Nephron (organoid): ENCODE data around the gene LINGO3.
A peak's percentile ranks its signal among the peaks of the same experiment; 100 is the strongest.

Experiments
- H3K27ac Mint-ChIP-seq, 3 experiments: 2 replicates each; pipeline ENCODE4 v1.8.0; 2020; ENCODE audit warnings: mixed read lengths in 3 of 3, mild to moderate bottlenecking in 2 of 3, moderate library complexity in 1 of 3
- H3K27me3 Mint-ChIP-seq: 2 replicates; pipeline ENCODE4 v1.8.0; 2021; ENCODE audit warnings: low read depth, mild to moderate bottlenecking, moderate library complexity, mixed read lengths
- H3K36me3 Mint-ChIP-seq: 2 replicates; pipeline ENCODE4 v1.8.0; 2020; ENCODE audit warnings: low read depth, mixed read lengths
- H3K4me1 Mint-ChIP-seq: 2 replicates; pipeline ENCODE4 v1.8.0; 2020; ENCODE audit warnings: mixed read lengths
- H3K4me3 Mint-ChIP-seq, 3 experiments: 2 replicates each; pipeline ENCODE4 v1.8.0; 2020; ENCODE audit warnings: mild to moderate bottlenecking in 3 of 3, mixed read lengths in 3 of 3, moderate library complexity in 2 of 3
- H3K9me3 Mint-ChIP-seq: 2 replicates; pipeline ENCODE4 v1.8.0; 2020; ENCODE audit warnings: mixed read lengths
- CTCF ChIP-seq, 3 experiments: fragments of 200-600 bp; sonication (generic); IDR thresholded peaks; one replicate each; pipeline ENCODE4 v1.5.0; 2021; ENCODE audit warnings: antibody characterized with exemption in 3 of 3; ENCODE audit not compliant: unreplicated experiment in 3 of 3

LINGO3 gene

DNA sequence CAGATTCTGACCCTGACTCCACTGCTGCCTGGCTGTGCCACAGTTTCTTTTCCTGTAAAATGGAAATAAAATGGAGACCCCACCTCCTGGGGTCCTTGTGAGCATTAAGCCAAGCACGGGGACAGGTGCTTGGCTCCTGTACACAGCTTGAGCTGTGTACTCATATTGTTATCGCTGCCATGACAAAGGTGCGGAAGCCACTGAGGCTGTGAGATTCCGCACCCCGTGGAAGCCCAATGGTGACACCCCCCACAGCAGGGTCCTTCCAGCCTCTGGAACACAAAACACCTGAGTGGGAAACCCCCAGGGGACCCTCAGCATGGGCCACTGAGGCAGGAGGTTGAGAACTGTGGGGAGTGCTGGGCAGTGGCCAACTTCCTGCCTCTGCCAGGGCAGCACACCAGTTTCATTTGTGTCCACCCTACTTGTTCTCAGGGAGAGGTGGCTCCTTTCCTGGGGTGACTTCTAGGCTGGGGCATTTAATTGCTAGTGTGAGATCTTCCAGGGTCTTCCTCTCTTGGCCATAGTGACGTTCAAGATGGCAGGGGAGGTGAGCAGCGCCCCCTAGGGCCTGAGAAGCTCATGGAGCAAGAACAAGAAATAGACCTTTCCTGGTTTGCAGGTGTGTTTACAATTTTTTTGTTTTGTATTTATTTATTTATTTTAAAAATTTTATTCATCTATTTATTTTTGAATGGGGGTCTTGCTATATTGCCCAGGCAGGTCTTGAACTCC, 46.3 kb downstream of the LINGO3 start:
- H3K4me3 Mint-ChIP-seq = no peak overlapping the region
- H3K27ac Mint-ChIP-seq = no peak overlapping the region
- no peaks in the 10 kb centered on the region for H3K36me3 Mint-ChIP-seq
- no peaks in the 10 kb centered on the region for H3K9me3 Mint-ChIP-seq
- TF ChIP-seq CTCF (IDR thresholded peaks at IDR 0.05; ENCODE audit: unreplicated experiment in 3 of 3) = peak; percentile 22 to 39 (median 29)
- no peaks in the 10 kb centered on the region for H3K27me3 Mint-ChIP-seq
- peaks cover 4% of the 10 kb centered on the region for H3K4me1 Mint-ChIP-seq

DNA sequence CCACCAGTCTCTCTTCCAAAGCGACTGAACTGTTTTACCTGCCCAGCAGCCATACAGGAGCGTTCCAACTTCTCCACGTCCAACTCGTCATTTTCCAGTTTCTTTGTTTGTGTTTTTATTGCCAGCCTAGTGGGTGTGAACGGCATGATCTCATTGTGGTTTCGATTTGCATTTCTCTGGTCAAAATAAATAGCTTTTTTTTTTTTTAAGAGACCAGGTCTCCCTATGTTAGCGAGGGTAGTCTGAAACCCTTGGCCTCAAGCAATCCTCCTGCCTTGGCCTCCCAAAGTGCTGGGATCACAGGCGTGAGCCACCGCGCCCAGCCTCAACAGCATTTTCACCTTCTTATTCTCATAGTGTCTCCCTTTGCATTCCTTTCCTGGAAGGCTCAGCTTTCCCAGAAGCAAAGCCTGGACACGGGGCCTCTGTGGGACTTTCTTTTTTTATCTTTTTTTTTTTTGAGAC, 47.6 kb downstream of the LINGO3 start:
- no peak overlapping the region for H3K4me3 Mint-ChIP-seq
- H3K9me3 Mint-ChIP-seq = no peaks in the 10 kb centered on the region
- no peaks in the 10 kb centered on the region for H3K4me1 Mint-ChIP-seq
- no peak for TF ChIP-seq CTCF (IDR thresholded peaks at IDR 0.05; ENCODE audit: unreplicated experiment in 3 of 3)
- peak overlapping the region in 1 of 3 experiments; percentile 26 for H3K27ac Mint-ChIP-seq
- no peaks in the 10 kb centered on the region for H3K36me3 Mint-ChIP-seq
- H3K27me3 Mint-ChIP-seq = no peaks in the 10 kb centered on the region

DNA sequence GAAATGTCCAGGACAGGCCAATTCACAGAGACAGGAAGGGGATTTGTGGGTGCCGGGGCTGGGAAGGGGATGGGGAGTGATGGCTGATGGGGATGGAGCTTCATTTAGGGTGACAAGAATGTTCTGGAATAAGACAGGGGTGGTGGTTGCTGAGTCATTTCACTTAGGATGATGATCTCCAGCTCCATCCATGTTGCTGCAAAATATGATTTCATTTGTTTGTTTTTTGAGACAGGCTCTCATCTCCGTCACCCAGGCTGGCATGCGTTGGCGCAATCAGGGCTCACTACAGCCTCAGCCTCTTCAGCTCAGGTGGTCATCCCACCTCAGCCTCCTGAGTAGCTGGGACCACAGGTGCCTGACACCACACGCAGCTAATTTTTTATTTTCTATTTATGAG, 48.6 kb downstream of the LINGO3 start:
- Mint-ChIP-seq H3K4me1 (no peaks in the 10 kb centered on the region), H3K36me3 (no peaks in the 10 kb centered on the region), H3K27me3 (no peaks in the 10 kb centered on the region), H3K9me3 (no peaks in the 10 kb centered on the region), H3K4me3 (no peak overlapping the region), H3K27ac (no peak overlapping the region)
- no peak for TF ChIP-seq CTCF (IDR thresholded peaks at IDR 0.05; ENCODE audit: unreplicated experiment in 3 of 3)
